Upper lobe of left lung (tissue), 6 donors: Measurements from ENCODE around the gene CFAP58. TPM values are rescaled to one million over a fixed set of nuclear protein-coding genes. Genes with fewer than 3 reads are reported as not detected.

ENCODE experiments used
- ATAC-seq, 2 donors: fragments of 200-7000 bp; cut with Tn5 transposase; one replicate each; pipeline ENCODE4 v1.9.1; 2022; ENCODE audit warnings: mild to moderate bottlenecking in 2 of 2, moderate library complexity in 2 of 2; ENCODE audit not compliant: low FRiP score in 2 of 2
- DNase-seq, 2 donors: peaks; one replicate each; pipeline ENCODE4 v3.0.0-alpha.2; 2019 to 2020
- H3K27ac ChIP-seq, 4 donors: fragments of 200-600 bp; sonication (generic); one replicate each; pipeline ENCODE4 v1.5.1; 2016 to 2019
- H3K27me3 ChIP-seq, 4 donors: fragments of 200-600 bp; sonication (generic); one replicate each; pipeline ENCODE4 v1.5.1; 2017 to 2019
- H3K36me3 ChIP-seq, 4 donors: fragments of 200-600 bp; sonication (generic); one replicate each; pipeline ENCODE4 v1.5.1; 2016 to 2019
- H3K4me1 ChIP-seq, 4 donors: fragments of 200-600 bp; sonication (generic); one replicate each; pipeline ENCODE4 v1.5.1; 2018 to 2019
- H3K4me3 ChIP-seq, 4 donors: fragments of 200-600 bp; sonication (generic); one replicate each; pipeline ENCODE4 v1.5.1; 2017 to 2019; ENCODE audit warnings: mild to moderate bottlenecking in 2 of 4, moderate library complexity in 1 of 4
- H3K9me3 ChIP-seq, 4 donors: fragments of 200-600 bp; sonication (generic); one replicate each; pipeline ENCODE4 v1.5.1; 2018 to 2019
- EP300 ChIP-seq, 4 donors: sonication (generic); formaldehyde crosslinking; IDR thresholded peaks; one replicate each; pipeline ENCODE4 v1.5.1; 2017; ENCODE audit warnings: antibody characterized with exemption in 4 of 4, control low read depth in 2 of 4
- POLR2A ChIP-seq, 4 donors: fragments of 450-650 bp; IDR thresholded peaks; one replicate each; pipeline ENCODE4 v1.5.1; 2016 to 2017; ENCODE audit warnings: antibody characterized with exemption in 4 of 4, mild to moderate bottlenecking in 2 of 4
- POLR2AphosphoS5 ChIP-seq, 2 donors: sonication (generic); formaldehyde crosslinking; IDR thresholded peaks; one replicate each; pipeline ENCODE4 v1.5.1; 2017; ENCODE audit warnings: antibody characterized with exemption in 2 of 2
- WGBS, 2 donors: methylation state at CpG; one replicate each; pipeline ENCODE4 v1.1.5; 2017 to 2018; 5-methylcytosine and 5-hydroxymethylcytosine counted together
- total RNA-seq, 6 donors: library from RNA; depleted of rRNA in 4 of 6; stranded (reverse); fragments of >200 nt in 4 of 6; gene quantifications; one replicate each; pipeline versions ENCODE4 v1.1.0 to v1.2.1, GENCODE V29; 2016 to 2021
- TF ChIP-seq, protein P1 (sequence below), 6 experiments: fragments of 450-650 bp in 4 of 6; fragments of 200-600 bp in 2 of 6; sonication (generic) in 2 of 6; IDR thresholded peaks; one replicate each; pipeline ENCODE4 v1.5.1; 2016 to 2019; ENCODE audit warnings: antibody characterized with exemption in 6 of 6
- donor health status: DM: no; HTN: no; CAD: no; lungs with moderate emphysema.
- donor health status: DM: no; HTN: yes; CAD: no; lungs with severe emphysema.

The CFAP58 gene
- total RNA-seq, 6 donors from 2014 or later, result 0.14 to 11.0 (median 1.0) TPM

GRCh38 chr10:104333728-104334373 lies 19.8 kb upstream of the CFAP58 start:
- no peaks in the 10 kb centered on the region for H3K27me3 ChIP-seq
- peak overlapping the region in 1 of 4 donors; percentile 4 for H3K4me3 ChIP-seq
- peak overlapping the region; percentile 88 to 100 (median 94) for H3K27ac ChIP-seq
- TF ChIP-seq, protein P1, sequence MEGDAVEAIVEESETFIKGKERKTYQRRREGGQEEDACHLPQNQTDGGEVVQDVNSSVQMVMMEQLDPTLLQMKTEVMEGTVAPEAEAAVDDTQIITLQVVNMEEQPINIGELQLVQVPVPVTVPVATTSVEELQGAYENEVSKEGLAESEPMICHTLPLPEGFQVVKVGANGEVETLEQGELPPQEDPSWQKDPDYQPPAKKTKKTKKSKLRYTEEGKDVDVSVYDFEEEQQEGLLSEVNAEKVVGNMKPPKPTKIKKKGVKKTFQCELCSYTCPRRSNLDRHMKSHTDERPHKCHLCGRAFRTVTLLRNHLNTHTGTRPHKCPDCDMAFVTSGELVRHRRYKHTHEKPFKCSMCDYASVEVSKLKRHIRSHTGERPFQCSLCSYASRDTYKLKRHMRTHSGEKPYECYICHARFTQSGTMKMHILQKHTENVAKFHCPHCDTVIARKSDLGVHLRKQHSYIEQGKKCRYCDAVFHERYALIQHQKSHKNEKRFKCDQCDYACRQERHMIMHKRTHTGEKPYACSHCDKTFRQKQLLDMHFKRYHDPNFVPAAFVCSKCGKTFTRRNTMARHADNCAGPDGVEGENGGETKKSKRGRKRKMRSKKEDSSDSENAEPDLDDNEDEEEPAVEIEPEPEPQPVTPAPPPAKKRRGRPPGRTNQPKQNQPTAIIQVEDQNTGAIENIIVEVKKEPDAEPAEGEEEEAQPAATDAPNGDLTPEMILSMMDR (IDR thresholded peaks at IDR 0.05), result no peak
- no peak for TF ChIP-seq POLR2A (IDR thresholded peaks at IDR 0.05)
- TF ChIP-seq EP300 (IDR thresholded peaks at IDR 0.05), result no peak
- no peak for TF ChIP-seq POLR2AphosphoS5 (IDR thresholded peaks at IDR 0.05)
- ATAC-seq (no peak), DNase-seq (peak in 1 of 2 donors; percentile 19)
- H3K9me3 ChIP-seq, result no peaks in the 10 kb centered on the region
- peaks cover 72 to 85% (median 76%) of the 10 kb centered on the region in 4 donors for H3K4me1 ChIP-seq
- peaks cover 0 to 12% (median 0%) of the 10 kb centered on the region in 4 donors for H3K36me3 ChIP-seq
- 76 to 77% methylated on average over 5 to 15 of the region's 15 CpGs for WGBS, 2 donors

- Histone ChIP-seq H3K27ac (peak overlapping the region; percentile 99 to 100 (median 99)), H3K4me3 (peak overlapping the region in 1 of 4 donors; percentile 83), H3K4me1 (peaks cover 65 to 85% (median 72%) of the 10 kb centered on the region in 4 donors), H3K27me3 (no peaks in the 10 kb centered on the region), H3K9me3 (no peaks in the 10 kb centered on the region), H3K36me3 (peaks cover 0 to 12% (median 0%) of the 10 kb centered on the region in 4 donors)
- WGBS, 2 donors, result 95 to 99% methylated on average over 6 of the region's 6 CpGs
- ATAC-seq (no peak), DNase-seq (peak in 1 of 2 donors; percentile 10)
- TF ChIP-seq POLR2AphosphoS5 (IDR thresholded peaks at IDR 0.05), result no peak
- TF ChIP-seq, protein P1 (IDR thresholded peaks at IDR 0.05), result no peak
- TF ChIP-seq EP300 (IDR thresholded peaks at IDR 0.05), result no peak
- no peak for TF ChIP-seq POLR2A (IDR thresholded peaks at IDR 0.05)
Measured at GRCh38 chr10:104334561-104334960, 19.1 kb upstream of the CFAP58 start.

DNA sequence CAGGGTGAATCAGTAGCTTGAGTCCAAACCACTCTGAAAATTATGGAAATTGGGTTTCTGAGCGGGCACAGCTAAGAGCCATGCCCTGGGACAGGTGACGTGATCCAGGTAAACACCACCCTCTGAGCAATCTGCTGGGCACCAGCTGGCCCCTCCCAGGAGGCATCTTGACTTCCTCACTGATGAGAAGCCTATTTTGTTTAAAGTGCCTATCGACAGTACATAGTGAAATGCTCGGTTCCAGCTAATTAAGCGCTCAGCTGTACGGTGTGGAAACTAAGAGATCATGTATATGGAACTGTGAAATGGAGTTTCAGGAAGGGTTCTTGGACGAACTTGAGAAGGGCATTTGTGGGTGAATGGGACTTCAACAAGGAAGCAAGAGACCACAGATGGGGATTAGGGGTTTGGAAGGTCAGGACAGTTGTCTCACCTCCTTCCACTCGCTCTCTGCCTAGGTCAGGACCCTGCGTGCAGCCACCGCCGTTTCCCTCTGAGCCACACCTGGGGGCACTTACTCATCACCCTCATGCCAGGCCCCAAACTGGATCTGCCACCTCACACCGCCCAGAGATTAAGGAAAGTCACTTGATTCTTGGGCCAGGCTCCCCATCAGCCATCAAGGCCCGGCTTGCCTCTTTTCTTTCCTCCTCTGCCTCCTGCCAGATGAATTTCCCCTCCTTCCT lies 18.5 kb upstream of the CFAP58 start:
- H3K4me1 ChIP-seq, result peaks cover 64 to 85% (median 72%) of the 10 kb centered on the region in 4 donors
- peak overlapping the region; percentile 99 to 100 (median 99) for H3K27ac ChIP-seq
- WGBS, 2 donors, result 65 to 72% methylated on average over 13 of the region's 13 CpGs
- peak in 1 of 2 donors; percentile 76 for DNase-seq
- H3K4me3 ChIP-seq, result peak overlapping the region in 2 of 4 donors; percentile 83 to 97
- peaks cover 0 to 12% (median 0%) of the 10 kb centered on the region in 4 donors for H3K36me3 ChIP-seq
- no peak for TF ChIP-seq POLR2AphosphoS5 (IDR thresholded peaks at IDR 0.05)
- TF ChIP-seq, protein P1 (IDR thresholded peaks at IDR 0.05), result no peak
- no peak for TF ChIP-seq EP300 (IDR thresholded peaks at IDR 0.05)
- no peak for TF ChIP-seq POLR2A (IDR thresholded peaks at IDR 0.05)
- H3K27me3 ChIP-seq, result no peaks in the 10 kb centered on the region
- ATAC-seq, result no peak
- no peaks in the 10 kb centered on the region for H3K9me3 ChIP-seq

DNA sequence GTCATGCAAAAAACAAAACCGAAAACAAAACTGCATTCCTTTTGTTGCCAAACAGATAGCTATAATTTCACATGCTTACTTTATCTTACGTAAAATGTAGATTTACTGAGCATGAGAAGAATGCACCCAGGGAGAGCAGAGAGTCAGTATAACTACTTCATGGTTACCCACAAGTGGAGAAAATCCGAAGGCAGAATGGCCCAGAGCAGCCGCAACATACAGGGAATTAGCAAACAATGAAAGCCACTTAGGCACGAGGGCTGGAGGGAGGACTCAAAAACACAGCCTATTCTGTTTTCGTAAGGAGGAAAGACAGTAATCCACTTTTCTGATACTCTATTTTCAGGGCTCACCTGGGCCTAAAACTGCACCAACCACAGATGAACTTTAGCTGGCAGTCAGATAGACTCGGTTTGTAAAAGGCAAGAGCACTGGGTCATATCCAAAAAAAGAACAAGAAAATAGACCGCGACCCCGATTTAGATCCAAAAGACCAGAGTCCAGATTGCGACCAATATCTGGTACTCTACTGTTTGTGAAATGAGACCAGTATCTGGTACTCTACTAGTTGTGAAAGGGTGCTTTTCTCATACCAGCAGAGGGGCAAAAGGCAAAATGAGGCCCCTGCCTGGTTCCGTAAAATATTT lies 16.7 kb upstream of the CFAP58 start:
- DNase-seq (peak in 1 of 2 donors; percentile 19), ATAC-seq (no peak)
- Histone ChIP-seq H3K36me3 (peaks cover 0 to 12% (median 0%) of the 10 kb centered on the region in 4 donors), H3K4me1 (peaks cover 54 to 76% (median 62%) of the 10 kb centered on the region in 4 donors), H3K4me3 (peak overlapping the region; percentile 60 to 97 (median 84)), H3K27me3 (no peaks in the 10 kb centered on the region), H3K27ac (peak overlapping the region; percentile 99 to 100 (median 99)), H3K9me3 (no peaks in the 10 kb centered on the region)
- TF ChIP-seq POLR2AphosphoS5 (IDR thresholded peaks at IDR 0.05) (peak in 1 of 2 donors; percentile 14), EP300 (IDR thresholded peaks at IDR 0.05) (no peak), POLR2A (IDR thresholded peaks at IDR 0.05) (peak in 1 of 4 donors; percentile 50)
- 5 to 8% methylated on average over 12 of the region's 12 CpGs for WGBS, 2 donors
